ENCODE measurements around the gene CADPS.

The CADPS gene

GRCh38 chr3:62527474-62527873 is 347.7 kb downstream of the CADPS start:
- in situ Hi-C loops (cut with MboI; ENCODE audit: low sequenced_read_pairs): no loop called here

GRCh38 chr3:62525281-62525680 is 349.9 kb downstream of the CADPS start:
- in situ Hi-C loops (cut with MboI; ENCODE audit: low sequenced_read_pairs): no loop called here

- in situ Hi-C loops (cut with MboI; ENCODE audit: low sequenced_read_pairs): no loop called here
Measured at GRCh38 chr3:62523672-62524071, 351.5 kb downstream of the CADPS start.

GRCh38 chr3:62521464-62522105 is 353.6 kb downstream of the CADPS start:
- in situ Hi-C loops (cut with MboI; ENCODE audit: low sequenced_read_pairs): no loop called here

- in situ Hi-C loops (cut with MboI; ENCODE audit: low sequenced_read_pairs): no loop called here
Measured at GRCh38 chr3:62503516-62503915, 371.7 kb downstream of the CADPS start.

GRCh38 chr3:62502315-62503300 is 372.6 kb downstream of the CADPS start:
- in situ Hi-C loops (cut with MboI; ENCODE audit: low sequenced_read_pairs): no loop called here

GRCh38 chr3:62501289-62501668 is 373.9 kb downstream of the CADPS start:
- in situ Hi-C loops (cut with MboI; ENCODE audit: low sequenced_read_pairs): no loop called here

GRCh38 chr3:62500556-62501288 is 374.5 kb downstream of the CADPS start:
- in situ Hi-C loops (cut with MboI; ENCODE audit: low sequenced_read_pairs): no loop called here

GRCh38 chr3:62497156-62497555 is 378.1 kb downstream of the CADPS start:
- in situ Hi-C loops (cut with MboI; ENCODE audit: low sequenced_read_pairs): no loop called here

- in situ Hi-C loops (cut with MboI; ENCODE audit: low sequenced_read_pairs): no loop called here
Measured at GRCh38 chr3:62496503-62496902, 378.7 kb downstream of the CADPS start.

GRCh38 chr3:62493109-62493801 is 382.0 kb downstream of the CADPS start:
- in situ Hi-C loops (cut with MboI; ENCODE audit: low sequenced_read_pairs): no loop called here

GRCh38 chr3:62482961-62483360 is 392.3 kb downstream of the CADPS start:
- in situ Hi-C loops (cut with MboI; ENCODE audit: low sequenced_read_pairs): no loop called here

- in situ Hi-C loops (cut with MboI; ENCODE audit: low sequenced_read_pairs): no loop called here
Measured at GRCh38 chr3:62481962-62482361, 393.3 kb downstream of the CADPS start.

GRCh38 chr3:62480056-62480455 is 395.2 kb downstream of the CADPS start:
- in situ Hi-C loops (cut with MboI; ENCODE audit: low sequenced_read_pairs): no loop called here

GRCh38 chr3:62479326-62479725 is 395.9 kb downstream of the CADPS start:
- in situ Hi-C loops (cut with MboI; ENCODE audit: low sequenced_read_pairs): no loop called here

- in situ Hi-C loops (cut with MboI; ENCODE audit: low sequenced_read_pairs): no loop called here
Measured at GRCh38 chr3:62475306-62475705, 399.9 kb downstream of the CADPS start.

GRCh38 chr3:62467966-62468722 is 407.1 kb downstream of the CADPS start:
- in situ Hi-C loops (cut with MboI; ENCODE audit: low sequenced_read_pairs): no loop called here

GRCh38 chr3:62462788-62463187 is 412.4 kb downstream of the CADPS start:
- in situ Hi-C loops (cut with MboI; ENCODE audit: low sequenced_read_pairs): no loop called here

GRCh38 chr3:62462104-62462762 is 413.0 kb downstream of the CADPS start:
- in situ Hi-C loops (cut with MboI; ENCODE audit: low sequenced_read_pairs): no loop called here

GRCh38 chr3:62454916-62455315 is 420.3 kb downstream of the CADPS start:
- in situ Hi-C loops (cut with MboI; ENCODE audit: low sequenced_read_pairs): no loop called here

All from HL-60/S4 treated with phorbol 12-myristate 13-acetate at 8.2 ng/mL for 4 days and 3 days (cell line).